Measurements from ENCODE around the gene PRKRIP1.
"Not testable (repeated sequence)": the region's sequence is repeated elsewhere in the genome, so short reads cannot be mapped to it uniquely, and the experiment has no call there.

The PRKRIP1 gene

DNA sequence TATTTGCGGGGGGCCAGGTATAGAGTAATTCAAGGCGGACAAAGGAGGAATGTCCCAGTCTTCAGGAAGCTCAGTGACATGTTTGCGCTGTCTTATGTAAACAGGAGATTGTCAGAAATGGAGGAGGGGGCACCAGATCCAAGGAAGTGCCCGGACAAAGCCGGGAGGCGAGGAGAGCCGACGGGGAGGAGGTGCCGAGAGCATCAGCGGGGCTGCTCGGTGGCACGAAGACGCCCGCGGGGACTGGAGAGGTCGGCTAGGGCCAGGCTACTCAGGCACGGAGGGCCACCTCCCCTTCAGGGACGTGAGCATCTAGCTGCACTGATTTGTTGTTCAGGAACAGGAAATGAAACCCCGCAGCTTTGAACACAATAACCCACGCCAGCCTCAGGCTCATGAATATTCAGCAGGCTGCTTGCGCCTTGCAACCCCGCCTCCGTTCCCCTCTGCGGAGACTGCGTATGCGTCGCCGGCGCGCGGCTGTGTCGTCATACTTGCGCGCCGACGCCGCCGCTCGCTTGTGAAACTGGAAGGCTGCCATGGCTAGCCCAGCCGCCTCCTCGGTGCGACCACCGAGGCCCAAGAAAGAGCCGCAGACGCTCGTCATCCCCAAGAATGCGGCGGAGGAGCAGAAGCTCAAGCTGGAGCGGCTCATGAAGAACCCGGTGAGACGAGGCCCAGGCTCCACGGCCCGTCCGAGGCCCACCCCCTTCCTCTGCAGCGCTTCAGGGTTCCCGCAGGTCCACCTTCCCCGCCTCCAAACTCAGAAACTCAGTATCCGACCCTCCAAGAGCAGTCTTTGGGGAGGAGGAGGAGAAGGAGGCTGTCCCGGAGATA, at the start of gene PRKRIP1:
TSS of gene PRKRIP1 (plus strand) at position 491 of the 837 bp plus-strand sequence. CDS start at position 540, 49 bp downstream.
- DNase-seq: peak; percentile 48

GRCh38 chr7:102346983-102347382, 49.2 kb upstream of the PRKRIP1 start:
- DNase-seq: not testable (repeated sequence)

- not testable (repeated sequence) for DNase-seq
Measured at GRCh38 chr7:102356344-102356743, 39.8 kb upstream of the PRKRIP1 start, which contains the start of gene SPDYE6. Gene SPDYE6, minus strand, starts transcription at chr7:102356444. Its CDS starts 421 bp downstream, at chr7:102356023.

DNA sequence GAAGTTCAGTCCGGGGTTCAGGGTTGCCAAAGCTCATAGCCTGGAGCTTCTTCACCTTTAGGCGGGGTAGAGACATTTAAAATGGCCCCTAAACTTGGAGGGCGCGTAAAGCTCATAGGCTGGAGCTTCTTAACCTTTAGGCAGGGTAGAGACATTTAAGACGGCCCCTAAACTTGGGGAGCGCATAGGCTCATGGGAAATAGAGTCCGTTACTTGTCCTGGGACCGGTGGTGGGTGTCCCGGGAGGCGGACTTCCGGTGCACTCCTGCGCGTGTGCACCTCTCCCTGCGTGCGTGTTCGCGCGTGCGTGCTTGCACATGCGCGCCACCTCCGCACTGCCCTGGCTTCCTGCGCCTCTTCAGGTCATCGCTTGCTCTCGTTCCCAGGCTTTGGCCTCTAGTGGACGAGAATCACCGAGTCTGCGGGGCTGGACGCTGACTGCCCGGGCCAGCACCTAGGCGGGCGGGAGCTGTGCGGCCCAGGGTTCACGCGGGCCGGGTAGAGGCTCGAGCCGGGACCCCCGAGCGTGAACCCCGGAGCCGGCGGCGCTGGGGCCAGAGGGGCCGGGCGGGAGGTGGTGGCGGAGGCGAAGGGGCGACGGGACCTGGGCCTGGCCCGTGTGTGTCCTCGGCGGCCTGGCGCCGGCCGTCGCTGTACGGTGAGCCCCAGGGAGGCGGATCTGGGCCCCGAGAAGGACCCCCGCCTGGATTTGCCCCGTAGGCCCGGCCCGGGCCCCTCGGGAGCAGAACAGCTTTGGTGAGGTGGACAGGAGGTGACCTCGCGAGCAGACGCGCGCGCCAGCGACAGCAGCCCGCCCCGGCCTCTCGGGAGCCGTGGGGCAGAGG, 32.4 kb upstream of the PRKRIP1 start:
- DNase-seq: peak; percentile 31

DNA sequence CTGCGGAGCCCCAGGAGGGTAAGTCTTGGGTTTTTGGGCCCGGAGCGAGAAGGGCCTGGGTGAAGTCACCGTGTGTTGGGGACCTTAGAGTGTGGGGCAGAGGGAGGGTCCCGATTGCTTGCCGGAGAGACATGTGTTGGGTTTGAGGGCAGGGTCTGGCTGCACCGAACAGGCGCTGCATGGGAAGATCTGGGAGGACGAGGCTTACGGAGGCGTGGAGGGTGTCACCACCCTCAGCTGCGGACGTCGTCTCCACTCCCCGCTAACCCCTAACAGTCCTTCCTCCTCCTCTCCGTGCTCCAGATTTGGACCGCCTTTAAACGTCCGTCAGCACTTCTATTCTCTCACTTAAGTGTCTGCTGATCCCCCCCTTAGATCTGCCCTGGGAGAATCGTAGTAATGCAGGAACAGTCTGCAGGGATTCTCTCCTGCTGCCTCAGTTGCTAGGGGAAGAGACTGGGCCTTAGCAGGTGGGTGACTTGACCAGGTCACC, 31.7 kb upstream of the PRKRIP1 start:
- not testable (repeated sequence) for DNase-seq

DNA sequence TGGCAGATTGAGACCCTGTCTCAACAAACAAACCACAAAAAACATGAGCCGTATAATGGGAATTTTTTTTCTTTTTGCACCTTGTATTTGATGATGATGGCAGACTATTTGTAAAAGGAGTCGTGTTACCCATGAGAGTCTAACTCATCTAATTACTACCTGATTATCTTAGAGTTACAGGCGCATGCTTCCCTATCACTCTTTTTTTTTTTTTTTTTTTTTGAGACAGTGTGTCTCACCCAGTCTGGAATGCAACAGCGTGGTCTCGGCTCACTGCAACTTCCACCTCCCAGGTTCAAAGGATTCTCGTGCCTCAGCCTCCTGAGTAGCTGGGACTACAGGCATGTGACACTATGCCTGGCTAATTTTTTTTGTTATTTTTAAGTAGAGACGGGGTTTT, 30.8 kb upstream of the PRKRIP1 start:
- DNase-seq: not testable (repeated sequence)

DNA sequence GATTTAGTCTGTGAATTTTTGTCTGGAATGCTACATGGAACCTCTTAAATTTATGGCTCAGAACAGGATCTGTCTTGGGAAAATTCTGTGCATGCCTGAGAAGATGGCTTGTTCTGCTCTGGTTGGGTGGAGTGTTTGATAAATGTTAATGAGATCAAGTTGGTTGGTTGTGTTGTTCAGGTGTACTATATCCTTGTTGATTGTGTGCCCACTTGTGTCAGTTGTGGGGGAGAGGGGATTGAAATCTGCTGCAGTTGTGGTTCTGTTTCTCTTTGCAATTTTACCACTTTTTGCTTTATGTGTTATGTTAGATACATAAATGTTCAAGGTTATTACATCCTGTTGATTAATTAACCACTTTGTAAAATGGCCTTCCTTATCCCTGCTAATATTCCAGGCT, 26.1 kb upstream of the PRKRIP1 start:
- not testable (repeated sequence) for DNase-seq

DNA sequence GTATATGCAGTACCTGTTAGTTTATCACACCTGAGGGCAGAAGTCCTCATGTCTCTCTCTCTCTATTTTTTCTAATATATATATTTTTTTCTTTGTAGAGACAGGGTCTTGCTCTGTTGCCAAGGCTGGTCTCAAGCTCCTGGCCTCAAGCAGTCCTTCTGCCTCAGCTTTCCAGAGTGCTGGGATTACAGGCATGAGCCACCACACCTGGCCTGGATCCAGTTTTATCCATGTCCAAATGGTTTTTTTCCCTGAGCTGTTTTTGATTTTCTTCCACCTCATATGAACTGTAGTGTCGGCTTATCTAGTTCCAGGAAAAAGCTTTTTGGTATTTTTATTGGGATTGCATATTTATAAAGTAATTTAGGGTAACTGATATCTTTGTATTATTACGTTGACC, 23.4 kb upstream of the PRKRIP1 start:
- not testable (repeated sequence) for DNase-seq

GRCh38 chr7:102376964-102377466, 19.1 kb upstream of the PRKRIP1 start:
- no peak for DNase-seq

GRCh38 chr7:102380837-102381236, 15.3 kb upstream of the PRKRIP1 start:
- DNase-seq: not testable (repeated sequence)

- not testable (repeated sequence) for DNase-seq
Measured at GRCh38 chr7:102381696-102382425, 14.3 kb upstream of the PRKRIP1 start.

GRCh38 chr7:102387064-102387463, 9.1 kb upstream of the PRKRIP1 start:
- no peak for DNase-seq

- no peak for DNase-seq
Measured at GRCh38 chr7:102389810-102390209, 6.4 kb upstream of the PRKRIP1 start.

GRCh38 chr7:102390697-102391484, 5.3 kb upstream of the PRKRIP1 start:
- DNase-seq: peak; percentile 33

GRCh38 chr7:102392330-102392729, 3.8 kb upstream of the PRKRIP1 start:
- DNase-seq: no peak

- DNase-seq: no peak
Measured at GRCh38 chr7:102393467-102393866, 2.7 kb upstream of the PRKRIP1 start.

DNA sequence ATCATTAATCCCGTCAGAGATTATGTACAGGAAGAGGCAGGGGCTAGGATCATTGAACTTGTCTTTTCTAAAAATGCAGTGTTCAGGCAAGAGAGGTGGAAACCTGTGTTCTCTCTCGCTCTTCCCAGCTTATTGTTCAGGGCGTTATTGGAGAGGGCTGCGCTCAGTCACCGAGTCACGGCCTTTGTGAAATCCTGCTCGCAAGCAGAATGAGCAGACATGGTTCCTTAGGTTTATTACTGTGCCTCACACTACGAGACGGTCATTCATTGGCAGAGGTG, 631 bp upstream of the PRKRIP1 start:
- DNase-seq: no peak

DNA sequence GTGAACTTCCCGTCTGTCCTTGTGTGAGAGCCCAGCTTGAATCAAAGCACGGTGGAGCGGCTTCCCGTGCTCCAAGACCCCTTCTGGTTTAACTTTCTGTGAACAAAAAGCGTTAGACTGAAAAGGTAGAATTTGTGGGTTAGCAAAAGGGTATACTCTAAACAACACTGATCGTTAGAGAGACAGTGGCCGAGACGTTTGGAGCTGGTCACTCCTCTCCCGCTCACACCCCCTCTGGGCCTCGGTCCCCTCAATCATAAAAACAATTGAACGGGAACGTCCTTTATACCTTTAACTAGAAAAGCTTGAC, 502 bp downstream of the PRKRIP1 start:
- DNase-seq: no peak

DNA sequence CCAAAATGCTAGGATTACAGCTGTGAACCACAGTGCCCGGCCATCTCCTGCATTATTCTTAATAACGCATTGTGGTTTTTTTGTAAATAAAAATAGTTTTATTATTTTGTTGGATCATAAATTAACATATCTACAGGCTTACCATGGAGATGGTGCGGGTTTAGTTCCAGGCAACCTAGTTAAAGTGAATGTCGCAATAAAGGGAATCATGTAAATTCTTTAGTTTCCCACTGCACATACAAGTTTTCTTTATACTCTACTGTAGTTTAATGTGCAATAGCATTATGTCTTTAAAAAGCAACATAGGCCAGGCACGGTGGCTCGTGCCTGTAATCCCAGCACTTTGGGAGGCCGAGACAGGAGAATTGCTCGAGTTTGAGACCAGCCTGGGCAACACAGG, 2.4 kb downstream of the PRKRIP1 start:
- DNase-seq: no peak

DNA sequence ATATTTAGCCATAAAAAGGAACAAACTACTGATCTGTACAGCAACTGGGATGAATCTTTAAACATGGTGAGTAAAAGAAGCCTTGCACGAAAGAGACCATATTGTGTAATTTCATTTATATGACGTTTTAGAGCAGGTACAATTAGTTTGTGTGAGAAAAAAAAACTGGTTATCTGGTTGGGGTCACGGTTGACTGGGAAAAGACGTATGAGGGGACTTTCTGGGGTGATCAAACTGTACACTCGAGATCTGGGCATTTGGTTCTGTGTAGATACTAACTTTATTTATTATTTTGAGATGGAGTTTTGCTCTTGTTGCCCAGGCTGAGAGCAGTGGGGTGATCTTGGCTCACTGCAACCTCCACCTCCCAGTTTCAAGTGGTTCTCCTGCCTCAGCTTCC, 4.2 kb downstream of the PRKRIP1 start:
- DNase-seq: no peak

- DNase-seq: no peak
Measured at GRCh38 chr7:102403563-102403962, 7.4 kb downstream of the PRKRIP1 start.

Measured in 8988T (cell line).